G401.6 (cell line): ENCODE results near the gene C1D.
A peak's percentile ranks its signal among the peaks of the same experiment; 100 is the strongest.
"Not testable (repeated sequence)": the region's sequence is repeated elsewhere in the genome, so short reads cannot be mapped to it uniquely, and the experiment has no call there.

ENCODE experiments used
- FAIRE-seq: peaks from 2 replicates; lab custom pipeline; 2012; peaks lifted over from hg19 to GRCh38; lab: Jason Lieb, UNC

C1D gene

GRCh38 chr2:68062680-68063387 lies at the start of gene C1D:
TSS of gene C1D (minus strand) at chr2:68063004. CDS start at chr2:68047310, 15,694 bp downstream.
- peak; percentile 93 for FAIRE-seq

DNA sequence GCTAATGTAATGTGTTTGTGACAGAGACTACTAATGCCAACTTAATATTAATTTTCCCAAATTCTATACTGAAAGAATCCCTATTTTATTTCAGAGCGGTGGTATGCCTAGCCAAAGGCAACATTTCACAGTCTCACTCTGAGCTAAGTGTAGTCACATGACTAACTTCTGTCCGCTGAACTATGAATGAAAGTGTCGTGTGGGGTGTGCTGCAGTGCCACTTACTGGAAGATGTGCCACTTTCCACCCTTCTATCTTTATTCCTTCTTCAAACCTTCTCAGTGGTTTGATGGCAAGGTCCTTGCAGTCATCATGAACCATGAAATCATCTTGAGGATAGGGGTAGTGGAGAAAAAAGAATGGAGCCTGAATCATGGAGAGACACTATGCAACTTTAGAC lies 47.3 kb upstream of the C1D start:
- no peak for FAIRE-seq

DNA sequence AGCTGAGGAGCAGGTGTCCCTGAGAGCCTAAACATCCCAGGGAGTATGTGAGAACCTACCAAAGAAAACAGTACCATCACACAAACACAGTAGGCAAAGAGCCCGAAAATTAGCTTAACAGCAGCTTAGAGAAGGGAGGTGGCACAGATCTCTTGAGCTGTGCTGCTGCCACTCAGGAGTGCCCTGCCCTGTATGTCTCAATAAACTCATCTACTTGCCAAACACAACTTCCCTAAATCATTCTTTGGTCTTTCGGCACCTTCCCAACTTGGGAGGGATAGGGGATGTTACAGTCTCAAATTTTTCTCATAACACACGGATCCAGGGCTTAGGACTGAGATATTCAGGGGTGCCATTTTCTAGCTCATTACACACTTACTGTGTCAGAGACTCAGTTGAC lies 45.3 kb upstream of the C1D start:
- no peak for FAIRE-seq

- FAIRE-seq = no peak
Measured at GRCh38 chr2:68107475-68107874, 44.7 kb upstream of the C1D start.

GRCh38 chr2:68104111-68104835 lies 41.5 kb upstream of the C1D start:
- FAIRE-seq = no peak

GRCh38 chr2:68103709-68104055 lies 40.9 kb upstream of the C1D start:
- FAIRE-seq = no peak

GRCh38 chr2:68103030-68103708 lies 40.4 kb upstream of the C1D start:
- FAIRE-seq = no peak

DNA sequence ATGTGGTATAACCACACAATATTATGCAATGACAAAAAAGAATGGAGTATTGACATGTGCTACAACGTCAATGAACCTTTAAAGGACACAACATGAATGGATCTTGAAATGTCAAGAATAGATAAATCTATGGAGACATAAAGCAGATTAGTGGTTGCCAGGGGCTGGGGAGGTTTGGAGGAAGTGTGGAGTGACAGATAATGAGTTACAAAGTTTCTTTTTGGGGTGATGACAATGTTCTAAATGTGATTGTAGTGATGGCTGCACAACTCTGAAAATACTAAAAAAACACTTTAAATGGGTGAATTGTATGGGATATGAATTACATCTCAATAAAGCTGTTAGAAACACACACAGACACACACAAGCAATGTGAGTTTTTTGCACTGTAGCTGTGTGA lies 37.4 kb upstream of the C1D start:
- no peak for FAIRE-seq

DNA sequence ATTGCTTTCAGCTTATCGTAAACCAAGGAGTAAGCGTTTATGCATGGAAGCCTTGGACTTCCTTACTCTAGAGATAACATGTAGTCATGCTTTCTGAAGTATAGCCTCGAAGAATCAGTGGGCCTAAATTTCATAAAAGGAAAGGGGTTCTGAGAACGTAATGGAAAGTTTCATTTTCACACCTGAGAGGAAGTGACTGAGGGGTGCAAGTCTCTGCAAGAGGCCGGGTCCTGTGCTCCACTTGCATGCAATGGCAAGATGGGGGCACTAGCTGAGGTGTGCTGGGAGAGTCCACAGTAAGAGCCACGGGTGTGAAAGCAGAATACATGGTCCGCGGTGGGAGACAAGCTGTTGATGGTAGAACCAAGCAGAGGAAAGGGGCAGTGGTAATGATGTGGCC lies 36.5 kb upstream of the C1D start:
- FAIRE-seq = no peak

- FAIRE-seq = no peak
Measured at GRCh38 chr2:68098291-68098797, 35.5 kb upstream of the C1D start.

DNA sequence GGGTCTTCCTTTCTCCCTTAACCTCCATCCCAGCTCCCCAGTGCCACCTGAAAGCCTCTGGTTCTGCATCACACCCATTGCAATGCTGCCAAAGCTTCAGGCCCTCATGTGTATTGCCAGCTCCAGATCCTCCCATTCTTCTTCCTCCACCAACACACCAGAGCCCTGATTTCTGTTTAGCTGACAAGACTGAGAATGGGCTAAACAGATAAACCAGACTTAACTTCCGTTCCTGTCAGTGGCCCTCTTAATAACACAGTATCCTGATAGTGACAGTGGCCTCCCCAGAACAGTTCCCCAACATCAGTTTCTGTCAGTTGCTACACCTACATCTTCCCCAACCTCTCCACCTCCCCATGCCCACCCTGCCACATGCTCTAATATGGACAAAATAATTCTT lies 31.3 kb upstream of the C1D start:
- no peak for FAIRE-seq

DNA sequence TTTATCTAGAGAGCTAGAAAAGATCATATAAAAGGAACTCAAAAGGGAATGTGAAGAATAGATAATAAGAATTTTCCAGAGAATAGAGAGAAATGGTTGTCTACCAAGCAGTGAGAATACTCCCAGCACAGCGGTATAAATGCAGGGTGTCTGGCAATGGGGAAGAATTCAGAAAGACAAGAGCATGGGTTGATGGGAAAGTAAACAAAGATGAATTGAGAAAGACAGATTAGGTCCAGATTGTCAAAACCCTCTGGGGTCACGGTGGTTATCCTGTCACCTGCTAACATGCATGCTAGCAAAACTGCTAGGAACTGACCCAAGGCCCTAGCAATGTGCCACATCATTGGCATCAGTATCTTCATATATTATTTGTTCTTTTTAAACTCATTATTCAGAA lies 30.8 kb upstream of the C1D start:
- FAIRE-seq = no peak

- FAIRE-seq = no peak
Measured at GRCh38 chr2:68091439-68092034, 28.7 kb upstream of the C1D start.

GRCh38 chr2:68089961-68090360 lies 27.2 kb upstream of the C1D start:
- no peak for FAIRE-seq

GRCh38 chr2:68088940-68089339 lies 26.1 kb upstream of the C1D start:
- FAIRE-seq = no peak

GRCh38 chr2:68086166-68086565 lies 23.4 kb upstream of the C1D start:
- no peak for FAIRE-seq

DNA sequence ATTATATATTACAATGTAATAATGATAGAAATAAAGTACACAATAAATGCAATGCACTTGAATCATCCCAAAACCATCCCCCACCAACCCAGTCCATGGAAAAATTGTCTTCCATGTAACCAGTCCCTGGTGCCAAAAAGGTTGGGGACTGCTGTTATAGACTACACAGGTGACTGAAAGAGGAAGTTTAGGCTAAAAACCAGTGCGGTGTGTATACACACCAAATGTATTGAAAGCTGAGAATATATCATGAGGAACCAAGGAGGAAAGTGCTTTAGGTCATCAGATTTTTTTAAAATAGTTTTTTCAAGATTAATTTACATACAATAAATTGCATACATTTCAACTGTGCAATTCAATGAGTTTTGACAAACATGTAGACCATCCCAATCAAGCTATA lies 20.5 kb upstream of the C1D start:
- no peak for FAIRE-seq

GRCh38 chr2:68074050-68074449 lies 11.2 kb upstream of the C1D start:
- FAIRE-seq = no peak

- not testable (repeated sequence) for FAIRE-seq
Measured at GRCh38 chr2:68063797-68064646, 1.2 kb upstream of the C1D start.

DNA sequence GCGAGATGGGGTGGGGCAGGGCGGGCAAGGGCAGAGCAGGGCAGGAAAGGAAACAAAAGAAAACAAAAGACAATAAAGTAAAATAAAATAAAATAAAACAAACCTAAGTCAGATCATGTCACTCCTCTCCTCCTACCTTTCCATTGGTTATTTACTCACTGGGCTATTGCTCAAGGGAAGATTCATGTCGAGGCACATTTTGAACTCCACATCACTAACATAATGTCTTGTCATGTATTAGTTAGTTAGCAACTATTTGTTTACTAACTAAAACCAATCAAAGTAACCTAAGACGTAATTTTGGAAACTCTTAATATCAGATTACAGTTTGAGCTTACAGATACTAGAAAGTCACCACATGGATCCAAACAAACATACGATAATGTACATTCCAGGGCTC lies 2.2 kb downstream of the C1D start:
- FAIRE-seq = no peak

GRCh38 chr2:68059784-68060525 lies 2.8 kb downstream of the C1D start:
- no peak for FAIRE-seq
